Caco-2 (cell line): ENCODE data around the gene TDO2. TPM values are rescaled to one million over a fixed set of nuclear protein-coding genes. Genes with fewer than 3 reads are reported as not detected.

Source experiments
- BruUV-seq: library from RNA; stranded (reverse); fragments of 400-500 nt; replicated peaks from 2 replicates; lab custom pipeline; 2021; lab: Mats Ljungman, UMichigan
- CTCF ChIA-PET: fragments of 300-600 bp; sonication (Branson Sonifier 250); formaldehyde crosslinking; loops from one replicate; lab custom pipeline; 2022; ENCODE audit warnings: antibody characterized with exemption; lab: Charles Lee
- POLR2A ChIA-PET: fragments of 300-600 bp; sonication (Branson Sonifier 250); formaldehyde crosslinking; loops from one replicate; lab custom pipeline; 2022; ENCODE audit warnings: antibody characterized with exemption; lab: Charles Lee
- DNase-seq, 2 experiments: peaks; one replicate each; pipeline versions ENCODE4 v3.0.0 to v3.0.0-alpha.2; 2020 to 2022
- H3K27me3 ChIP-seq: replicated peaks from 2 replicates; pipeline ENCODE4 v1.6.0; 2011; ENCODE audit warnings: low read length; ENCODE audit not compliant: control insufficient read depth, insufficient read depth
- H3K36me3 ChIP-seq: 2 replicates; pipeline ENCODE4 v1.5.1; 2011; ENCODE audit warnings: low read length; ENCODE audit not compliant: control insufficient read depth, insufficient read depth
- H3K4me1 ChIP-seq: fragments of 250-450 bp; sonication (Bioruptor Pico); 2 replicates; pipeline ENCODE4 v1.5.1; 2020; ENCODE audit warnings: mild to moderate bottlenecking
- H3K4me3 ChIP-seq: 2 replicates; pipeline ENCODE4 v1.5.1; 2011; ENCODE audit warnings: low read depth, mild to moderate bottlenecking, control low read depth, low read length
- H3K9me3 ChIP-seq: fragments of 250-450 bp; sonication (Bioruptor Pico); 2 replicates; pipeline ENCODE4 v1.5.1; 2020; ENCODE audit warnings: mild to moderate bottlenecking, moderate library complexity
- H3K27ac Mint-ChIP-seq: one replicate; pipeline ENCODE4 v1.8.0; 2022; ENCODE audit warnings: mixed read lengths; ENCODE audit not compliant: unreplicated experiment
- H3K27me3 Mint-ChIP-seq: one replicate; pipeline ENCODE4 v1.8.0; 2022; ENCODE audit warnings: mixed read lengths; ENCODE audit not compliant: insufficient read depth, unreplicated experiment
- H3K36me3 Mint-ChIP-seq: one replicate; pipeline ENCODE4 v1.8.0; 2022; ENCODE audit warnings: mild to moderate bottlenecking, mixed read lengths; ENCODE audit not compliant: insufficient read depth, unreplicated experiment
- H3K4me1 Mint-ChIP-seq: one replicate; pipeline ENCODE4 v1.8.0; 2022; ENCODE audit warnings: low read depth, mixed read lengths; ENCODE audit not compliant: unreplicated experiment
- H3K4me3 Mint-ChIP-seq: one replicate; pipeline ENCODE4 v1.8.0; 2022; ENCODE audit warnings: mild to moderate bottlenecking, moderate library complexity, mixed read lengths; ENCODE audit not compliant: unreplicated experiment
- H3K9me3 Mint-ChIP-seq: one replicate; pipeline ENCODE4 v1.8.0; 2022; ENCODE audit warnings: mixed read lengths; ENCODE audit not compliant: unreplicated experiment
- intact Hi-C: fragments of 100-400 bp; cut with micrococcal nuclease; formaldehyde crosslinking; loops from one replicate; pipeline ENCODE4 v1.10.0; 2022; ENCODE audit not compliant: unreplicated experiment
- total RNA-seq: library from RNA; stranded (reverse); gene quantifications from 2 replicates; pipeline ENCODE4 v1.2.3, GENCODE V29; 2022
- TF ChIP-seq, protein P1 (sequence below), 2 experiments: fragments of 200-600 bp in 1 of 2; IDR thresholded peaks; 1 replicate in 1 of 2; 2 replicates in 1 of 2; pipeline versions ENCODE4 v1.5.1 to v1.8.0; 2011 to 2022; ENCODE audit warnings: antibody characterized with exemption in 1 of 2, control low read depth in 1 of 2, inconsistent platforms in 1 of 2, low read depth in 1 of 2, low read length in 1 of 2, mild to moderate bottlenecking in 1 of 2, moderate library complexity in 1 of 2; ENCODE audit not compliant: insufficient read depth in 1 of 2, severe bottlenecking in 1 of 2, unreplicated experiment in 1 of 2

The TDO2 gene
- total RNA-seq, 1 experiment from 2014 or later: 4.7 TPM

- no peak overlapping the region for H3K4me3 Mint-ChIP-seq
- H3K4me3 ChIP-seq: no peak overlapping the region
- H3K36me3 ChIP-seq: no peaks in the 10 kb centered on the region
- H3K4me1 Mint-ChIP-seq: peaks cover 11% of the 10 kb centered on the region
- no peaks in the 10 kb centered on the region for H3K36me3 Mint-ChIP-seq
- intact Hi-C loops: no loop called here
- POLR2A ChIA-PET: no interaction called here
- peaks cover 29% of the 10 kb centered on the region for H3K9me3 Mint-ChIP-seq
- H3K9me3 ChIP-seq: no peaks in the 10 kb centered on the region
- H3K27me3 Mint-ChIP-seq: no peaks in the 10 kb centered on the region
- TF ChIP-seq, protein P1, sequence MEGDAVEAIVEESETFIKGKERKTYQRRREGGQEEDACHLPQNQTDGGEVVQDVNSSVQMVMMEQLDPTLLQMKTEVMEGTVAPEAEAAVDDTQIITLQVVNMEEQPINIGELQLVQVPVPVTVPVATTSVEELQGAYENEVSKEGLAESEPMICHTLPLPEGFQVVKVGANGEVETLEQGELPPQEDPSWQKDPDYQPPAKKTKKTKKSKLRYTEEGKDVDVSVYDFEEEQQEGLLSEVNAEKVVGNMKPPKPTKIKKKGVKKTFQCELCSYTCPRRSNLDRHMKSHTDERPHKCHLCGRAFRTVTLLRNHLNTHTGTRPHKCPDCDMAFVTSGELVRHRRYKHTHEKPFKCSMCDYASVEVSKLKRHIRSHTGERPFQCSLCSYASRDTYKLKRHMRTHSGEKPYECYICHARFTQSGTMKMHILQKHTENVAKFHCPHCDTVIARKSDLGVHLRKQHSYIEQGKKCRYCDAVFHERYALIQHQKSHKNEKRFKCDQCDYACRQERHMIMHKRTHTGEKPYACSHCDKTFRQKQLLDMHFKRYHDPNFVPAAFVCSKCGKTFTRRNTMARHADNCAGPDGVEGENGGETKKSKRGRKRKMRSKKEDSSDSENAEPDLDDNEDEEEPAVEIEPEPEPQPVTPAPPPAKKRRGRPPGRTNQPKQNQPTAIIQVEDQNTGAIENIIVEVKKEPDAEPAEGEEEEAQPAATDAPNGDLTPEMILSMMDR (IDR thresholded peaks at IDR 0.05; ENCODE audit: insufficient read depth in 1 of 2, low read depth in 1 of 2, low read length in 1 of 2, severe bottlenecking in 1 of 2, unreplicated experiment in 1 of 2): no peak
- CTCF ChIA-PET: no interaction called here
- no peak overlapping the region for H3K27ac Mint-ChIP-seq
- no peak for DNase-seq
- no peaks in the 10 kb centered on the region for H3K27me3 ChIP-seq
- BruUV-seq: no TSS peak
- H3K4me1 ChIP-seq: no peaks in the 10 kb centered on the region
These were observed 32.0 kb downstream of the TDO2 start for GRCh38 chr4:155935389-155935986.

DNA sequence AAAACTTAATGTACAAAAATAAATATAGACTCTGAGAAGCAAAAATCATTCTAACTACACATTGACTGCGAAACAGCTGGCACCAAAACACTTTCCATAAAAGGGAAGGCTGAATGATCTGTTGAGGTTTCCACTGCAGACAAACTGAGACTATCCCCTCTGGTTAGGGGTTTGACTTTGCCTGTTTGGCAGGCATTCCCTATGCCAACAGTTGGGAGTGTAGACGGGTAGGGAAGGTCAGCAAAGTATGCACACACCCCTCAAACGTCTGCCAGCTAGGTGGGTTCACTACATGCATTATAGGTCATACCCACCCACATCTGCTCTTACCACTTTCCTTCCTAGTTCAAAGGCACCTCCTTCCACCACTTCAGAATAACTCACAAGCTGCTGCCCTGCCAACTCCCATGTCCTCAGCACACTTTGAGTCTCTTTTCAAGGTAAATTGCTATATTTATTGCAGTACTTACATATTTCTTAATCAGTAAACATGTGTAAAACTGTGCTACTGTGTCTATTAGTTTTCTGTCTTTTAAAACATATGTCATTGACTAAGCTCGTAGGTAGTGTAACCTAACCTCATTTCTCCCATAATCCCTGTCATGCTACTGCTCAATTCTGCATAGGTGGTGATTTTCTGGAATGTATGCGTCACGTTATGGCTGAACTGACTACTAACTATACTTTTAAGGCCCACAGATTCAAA, 37.7 kb downstream of the TDO2 start:
- Mint-ChIP-seq H3K4me1 (no peaks in the 10 kb centered on the region), H3K4me3 (no peak overlapping the region), H3K9me3 (no peaks in the 10 kb centered on the region), H3K27ac (no peak overlapping the region), H3K27me3 (no peaks in the 10 kb centered on the region), H3K36me3 (peaks cover 4% of the 10 kb centered on the region)
- no peak for DNase-seq
- Histone ChIP-seq H3K36me3 (no peaks in the 10 kb centered on the region), H3K27me3 (no peaks in the 10 kb centered on the region), H3K9me3 (no peaks in the 10 kb centered on the region; the same call in 1 of the 2 replicates), H3K4me1 (peaks cover 13% of the 10 kb centered on the region; the same call in 1 of the 2 replicates), H3K4me3 (no peak overlapping the region)
- intact Hi-C loops: loop anchor here (5.0 kb wide), 1 partner anchor 39 kb away; the partner anchor contains the start of gene TDO2
- TF ChIP-seq, protein P1 (IDR thresholded peaks at IDR 0.05; ENCODE audit: insufficient read depth in 1 of 2, low read depth in 1 of 2, low read length in 1 of 2, severe bottlenecking in 1 of 2, unreplicated experiment in 1 of 2): no peak
- no TSS peak for BruUV-seq
- CTCF ChIA-PET: no interaction called here
- POLR2A ChIA-PET: no interaction called here

- Mint-ChIP-seq H3K36me3 (peaks cover 4% of the 10 kb centered on the region), H3K27me3 (no peaks in the 10 kb centered on the region), H3K27ac (no peak overlapping the region), H3K4me3 (no peak overlapping the region), H3K4me1 (no peaks in the 10 kb centered on the region), H3K9me3 (no peaks in the 10 kb centered on the region)
- DNase-seq: no peak
- intact Hi-C loops: loop anchor here (5.0 kb wide), 1 partner anchor 40 kb away; the partner anchor contains the start of gene TDO2
- Histone ChIP-seq H3K36me3 (no peaks in the 10 kb centered on the region), H3K27me3 (no peaks in the 10 kb centered on the region), H3K4me3 (no peak overlapping the region), H3K9me3 (no peaks in the 10 kb centered on the region; the same call in 1 of the 2 replicates), H3K4me1 (peaks cover 13% of the 10 kb centered on the region; the same call in 1 of the 2 replicates)
- POLR2A ChIA-PET: no interaction called here
- TF ChIP-seq, protein P1 (IDR thresholded peaks at IDR 0.05; ENCODE audit: insufficient read depth in 1 of 2, low read depth in 1 of 2, low read length in 1 of 2, severe bottlenecking in 1 of 2, unreplicated experiment in 1 of 2): no peak
- CTCF ChIA-PET: no interaction called here
- no TSS peak for BruUV-seq
These were observed 38.3 kb downstream of the TDO2 start for GRCh38 chr4:155941820-155942219.
